Cardiac muscle cell (in vitro differentiated cells and primary cell): ENCODE data around the gene SLC25A21. TPM values are rescaled to one million over a fixed set of nuclear protein-coding genes. Genes with fewer than 3 reads are reported as not detected.

Experiments
- DNase-seq, 2 donors: peaks; one replicate each; pipeline versions ENCODE4 v3.0.0 to v3.0.0-alpha.2; 2010 to 2017; ENCODE audit warnings: low read depth in 1 of 2, low spot score in 1 of 2
- H3K27ac ChIP-seq: fragments of 200-600 bp; sonication (generic); 2 replicates; pipeline ENCODE4 v1.5.1; 2016
- H3K27me3 ChIP-seq: fragments of 200-600 bp; sonication (generic); 2 replicates; pipeline ENCODE4 v1.6.0; 2016; ENCODE audit warnings: control low read depth
- H3K36me3 ChIP-seq: fragments of 200-600 bp; sonication (generic); 2 replicates; pipeline ENCODE4 v1.5.1; 2016; ENCODE audit warnings: control low read depth
- H3K4me1 ChIP-seq: fragments of 200-600 bp; sonication (generic); 2 replicates; pipeline ENCODE4 v1.8.1; 2017; ENCODE audit warnings: low read depth, mild to moderate bottlenecking, mixed run types
- H3K4me3 ChIP-seq: fragments of 200-600 bp; sonication (generic); 2 replicates; pipeline ENCODE4 v1.5.1; 2016; ENCODE audit warnings: mild to moderate bottlenecking
- H3K9me3 ChIP-seq: fragments of 200-600 bp; sonication (generic); 2 replicates; pipeline ENCODE4 v1.5.1; 2017; ENCODE audit warnings: low read depth, mild to moderate bottlenecking, control low read depth
- polyA plus RNA-seq: library from polyadenylated mRNA; unstranded; fragments of >200 nt; fragmentation: Nextera tagmentation; extraction: Ambion mirVana; gene quantifications from 2 replicates; pipeline ENCODE4 v1.2.1, GENCODE V29; 2016
- total RNA-seq: library from RNA; depleted of rRNA; stranded (reverse); fragments of >200 nt; gene quantifications from 2 replicates; pipeline ENCODE4 v1.2.3, GENCODE V29; 2016
- TF ChIP-seq, protein P1 (sequence below): IDR thresholded peaks from 2 replicates; pipeline ENCODE4 v1.5.1; 2012; ENCODE audit warnings: low read depth, mild to moderate bottlenecking, low read length

The SLC25A21 gene
- total and polyA plus RNA-seq, 2 experiments from 2014 or later, result 0.63 to 8.4 TPM

DNA sequence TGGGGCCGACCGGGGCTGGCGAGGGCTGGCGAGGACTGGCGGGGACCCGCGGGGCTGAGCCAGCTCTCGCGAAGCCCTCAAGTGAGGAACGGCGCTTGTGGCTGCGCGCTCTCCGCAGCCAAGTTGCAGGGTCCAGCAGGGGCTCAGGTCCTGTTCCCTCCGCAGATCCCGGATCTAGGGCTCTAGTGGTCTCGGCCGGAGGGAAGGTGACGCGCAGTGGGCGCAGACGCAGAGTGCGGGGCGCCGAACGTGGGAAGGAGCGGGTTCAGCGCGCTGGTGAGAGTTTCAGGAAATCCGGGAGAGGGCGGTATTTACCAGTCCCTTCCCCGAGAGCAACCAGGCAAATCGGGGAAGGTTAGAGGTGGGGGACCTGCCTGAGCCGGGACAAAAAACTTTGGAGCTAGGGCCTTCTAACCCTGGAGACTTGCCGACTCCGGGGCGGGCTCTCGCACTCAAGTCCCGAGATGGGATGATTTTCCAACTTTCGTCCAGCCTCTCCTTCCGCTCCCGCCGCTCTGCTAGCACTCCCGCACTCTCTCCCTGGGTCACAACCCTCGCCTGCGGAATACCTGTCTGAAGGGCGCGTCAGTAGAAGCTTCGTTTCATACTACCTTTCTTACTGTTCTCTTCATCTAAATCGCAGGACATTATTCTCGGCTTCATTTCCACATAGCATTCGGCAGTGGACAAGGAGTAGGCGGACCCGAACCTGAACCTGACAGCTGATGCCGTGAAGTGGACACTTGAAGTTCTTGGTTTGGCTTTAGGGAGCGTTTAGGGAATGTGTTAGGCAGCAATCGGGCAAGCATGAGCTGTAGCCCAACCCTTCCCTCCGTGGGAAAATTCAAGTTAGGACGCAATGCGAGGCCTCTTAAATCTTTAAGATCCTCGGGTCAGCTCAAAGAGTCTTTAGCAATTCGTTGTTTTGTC is 524.3 kb downstream of the SLC25A21 start:
- H3K27me3 ChIP-seq, result peaks cover 92% of the 10 kb centered on the region

DNA sequence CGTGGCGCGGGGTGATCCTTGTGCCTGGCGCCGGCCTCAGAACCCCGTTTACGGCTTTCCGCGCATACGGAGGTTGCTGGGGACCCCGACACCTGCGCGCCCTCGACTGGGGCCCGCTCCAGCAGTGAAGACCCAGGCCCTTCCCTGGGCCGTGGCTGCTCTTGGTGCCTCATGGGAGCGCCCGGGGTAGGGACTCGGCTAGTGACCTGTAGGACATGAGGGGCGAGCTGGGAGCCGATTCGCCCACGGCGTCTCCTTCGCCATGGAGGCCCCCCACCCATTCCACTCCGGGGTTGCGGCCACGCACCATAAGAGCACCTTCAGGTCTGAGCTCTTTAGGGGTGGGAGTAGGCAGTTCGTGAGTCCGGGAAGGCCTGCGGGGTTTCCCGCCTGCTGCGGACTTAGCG is 525.0 kb downstream of the SLC25A21 start:
- Histone ChIP-seq H3K36me3 (no peaks in the 10 kb centered on the region), H3K27ac (no peak overlapping the region), H3K27me3 (peaks cover 90% of the 10 kb centered on the region), H3K9me3 (no peaks in the 10 kb centered on the region), H3K4me3 (peak overlapping the region; percentile 42), H3K4me1 (no peaks in the 10 kb centered on the region)
- no peak for DNase-seq
- TF ChIP-seq, protein P1, sequence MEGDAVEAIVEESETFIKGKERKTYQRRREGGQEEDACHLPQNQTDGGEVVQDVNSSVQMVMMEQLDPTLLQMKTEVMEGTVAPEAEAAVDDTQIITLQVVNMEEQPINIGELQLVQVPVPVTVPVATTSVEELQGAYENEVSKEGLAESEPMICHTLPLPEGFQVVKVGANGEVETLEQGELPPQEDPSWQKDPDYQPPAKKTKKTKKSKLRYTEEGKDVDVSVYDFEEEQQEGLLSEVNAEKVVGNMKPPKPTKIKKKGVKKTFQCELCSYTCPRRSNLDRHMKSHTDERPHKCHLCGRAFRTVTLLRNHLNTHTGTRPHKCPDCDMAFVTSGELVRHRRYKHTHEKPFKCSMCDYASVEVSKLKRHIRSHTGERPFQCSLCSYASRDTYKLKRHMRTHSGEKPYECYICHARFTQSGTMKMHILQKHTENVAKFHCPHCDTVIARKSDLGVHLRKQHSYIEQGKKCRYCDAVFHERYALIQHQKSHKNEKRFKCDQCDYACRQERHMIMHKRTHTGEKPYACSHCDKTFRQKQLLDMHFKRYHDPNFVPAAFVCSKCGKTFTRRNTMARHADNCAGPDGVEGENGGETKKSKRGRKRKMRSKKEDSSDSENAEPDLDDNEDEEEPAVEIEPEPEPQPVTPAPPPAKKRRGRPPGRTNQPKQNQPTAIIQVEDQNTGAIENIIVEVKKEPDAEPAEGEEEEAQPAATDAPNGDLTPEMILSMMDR, result no peak

More for the DNA sequence above, 524.3 kb downstream of the SLC25A21 start:
- peak; percentile 23 to 77 for DNase-seq
- TF ChIP-seq, protein P1, result peak; percentile 31
- H3K27ac ChIP-seq, result no peak overlapping the region
- peak overlapping the region; percentile 42 for H3K4me3 ChIP-seq
- H3K36me3 ChIP-seq, result no peaks in the 10 kb centered on the region
- H3K4me1 ChIP-seq, result no peaks in the 10 kb centered on the region
- no peaks in the 10 kb centered on the region for H3K9me3 ChIP-seq

DNA sequence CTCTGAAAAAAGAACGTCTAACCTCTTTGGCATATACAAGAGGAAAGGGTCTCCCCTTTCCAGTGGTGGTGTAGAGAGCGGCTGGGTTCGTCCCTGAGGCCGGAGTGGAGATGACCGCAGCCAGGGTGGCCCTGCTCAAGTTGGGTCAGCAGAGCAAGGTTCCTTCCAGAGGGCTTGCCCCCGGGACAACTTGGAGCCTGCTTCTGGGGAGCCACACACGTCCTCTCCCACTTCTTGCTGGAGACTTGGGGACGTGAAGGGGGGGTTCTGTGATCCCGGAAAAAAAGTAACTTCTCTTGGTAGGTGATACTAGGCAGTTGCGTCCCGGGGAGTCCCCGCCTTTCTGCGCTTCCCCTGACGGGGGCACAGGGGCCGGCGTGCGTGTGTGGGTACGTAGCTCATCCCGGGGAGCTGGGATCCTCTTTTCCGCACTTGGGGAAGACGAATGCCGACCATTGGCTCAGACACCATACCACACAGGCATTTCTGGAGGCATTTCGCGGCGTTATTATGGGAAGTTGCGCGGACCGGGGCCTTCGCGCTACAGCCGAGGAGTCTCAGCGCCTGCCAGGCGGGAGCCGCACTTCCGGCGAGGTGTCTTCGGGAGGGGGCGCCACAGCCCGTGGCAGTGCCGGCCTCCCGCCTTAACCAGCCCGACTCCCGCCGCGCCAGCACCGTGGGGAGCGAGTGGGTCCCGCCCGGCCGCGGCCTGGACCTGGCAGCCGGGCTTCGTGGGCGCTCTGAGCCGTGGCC is 525.6 kb downstream of the SLC25A21 start:
- Histone ChIP-seq H3K4me3 (peak overlapping the region; percentile 42), H3K9me3 (no peaks in the 10 kb centered on the region), H3K27me3 (peaks cover 90% of the 10 kb centered on the region), H3K27ac (no peak overlapping the region), H3K36me3 (no peaks in the 10 kb centered on the region), H3K4me1 (no peaks in the 10 kb centered on the region)
- TF ChIP-seq, protein P1, result no peak
- no peak for DNase-seq

DNA sequence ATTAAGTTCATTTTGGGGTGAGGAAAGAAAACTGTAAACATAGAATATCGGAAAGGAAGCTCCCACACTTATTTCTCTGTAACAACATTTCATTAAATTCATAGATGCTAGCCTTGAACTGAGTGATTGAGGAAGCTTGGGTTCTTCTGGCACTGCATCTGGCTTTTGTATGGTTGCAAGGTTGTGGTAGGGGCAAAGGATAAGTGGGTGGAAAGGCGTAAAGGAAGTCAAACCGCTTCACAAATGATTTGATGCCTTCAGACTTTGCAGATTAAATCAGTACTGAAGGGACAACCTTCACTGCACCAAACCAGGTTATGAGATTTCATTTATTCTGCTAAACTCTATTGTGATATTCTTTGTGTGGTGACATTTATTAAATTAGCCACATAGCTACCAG is 538.8 kb downstream of the SLC25A21 start:
- H3K27me3 ChIP-seq, result no peaks in the 10 kb centered on the region
- H3K4me1 ChIP-seq, result no peaks in the 10 kb centered on the region
- H3K27ac ChIP-seq, result no peak overlapping the region
- TF ChIP-seq, protein P1, result no peak
- DNase-seq, result no peak
- H3K4me3 ChIP-seq, result no peak overlapping the region
- H3K9me3 ChIP-seq, result no peaks in the 10 kb centered on the region
- no peaks in the 10 kb centered on the region for H3K36me3 ChIP-seq

Other genes starting within 250 kb of the SLC25A21 start
- gene MIPOL1, start 25.3 kb upstream of the SLC25A21 start, total RNA-seq, result 7.2 and 8.4 TPM in 2 replicates
- 6.5 and 7.3 TPM in 2 replicates for gene MIPOL1, start 25.3 kb upstream of the SLC25A21 start, polyA plus RNA-seq